Measurements from ENCODE around the gene REXO1. TPM values are rescaled to one million over a fixed set of nuclear protein-coding genes. Genes with fewer than 3 reads are reported as not detected.
A peak's percentile ranks its signal among the peaks of the same experiment; 100 is the strongest.

Gene REXO1
- total and polyA plus RNA-seq, 9 of the 15 experiments (the other 6 are each of a cell fraction or from before 2014, with no cell fraction given): 0.04 to 63.3 (median 15.8) TPM

GRCh38 chr19:1872807-1873523 is 24.7 kb upstream of the REXO1 start (continued):
- TF ChIP-seq FOXA3 (CRISPR knock-in tag; conservative IDR thresholded peaks at IDR 0.05 in 1 of 2, IDR thresholded peaks at IDR 0.05 in 1 of 2) (0 out of 4 replicates have a peak, but pooled peaks of 1 of the 2 experiments have one; percentile 33), ARID4B (CRISPR knock-in tag; IDR thresholded peaks at IDR 0.05) (0 out of 2 replicates have a peak, but pooled peaks have one; percentile 23), ZNF354B (CRISPR knock-in tag; IDR thresholded peaks at IDR 0.05) (no peak), EGR1 (conservative IDR thresholded peaks at IDR 0.05) (peak; percentile 10; the same call in 1 of the 2 replicates), HINFP (tag; conservative IDR thresholded peaks at IDR 0.05; ENCODE audit: low read depth) (no peak), ZKSCAN3 (CRISPR knock-in tag; IDR thresholded peaks at IDR 0.05) (no peak), ETS1 (conservative IDR thresholded peaks at IDR 0.05; ENCODE audit: control insufficient read depth, low read depth, low read length) (0 out of 2 replicates have a peak, but pooled peaks have one; percentile 39), VEZF1 (CRISPR knock-in tag; IDR thresholded peaks at IDR 0.05) (0 out of 2 replicates have a peak, but pooled peaks have one; percentile 3), DEAF1 (CRISPR knock-in tag; IDR thresholded peaks at IDR 0.05) (no peak)

All from K562 (cell line).